Measurements from ENCODE around the gene CLCN5.

- TF ChIP-seq, protein P1, sequence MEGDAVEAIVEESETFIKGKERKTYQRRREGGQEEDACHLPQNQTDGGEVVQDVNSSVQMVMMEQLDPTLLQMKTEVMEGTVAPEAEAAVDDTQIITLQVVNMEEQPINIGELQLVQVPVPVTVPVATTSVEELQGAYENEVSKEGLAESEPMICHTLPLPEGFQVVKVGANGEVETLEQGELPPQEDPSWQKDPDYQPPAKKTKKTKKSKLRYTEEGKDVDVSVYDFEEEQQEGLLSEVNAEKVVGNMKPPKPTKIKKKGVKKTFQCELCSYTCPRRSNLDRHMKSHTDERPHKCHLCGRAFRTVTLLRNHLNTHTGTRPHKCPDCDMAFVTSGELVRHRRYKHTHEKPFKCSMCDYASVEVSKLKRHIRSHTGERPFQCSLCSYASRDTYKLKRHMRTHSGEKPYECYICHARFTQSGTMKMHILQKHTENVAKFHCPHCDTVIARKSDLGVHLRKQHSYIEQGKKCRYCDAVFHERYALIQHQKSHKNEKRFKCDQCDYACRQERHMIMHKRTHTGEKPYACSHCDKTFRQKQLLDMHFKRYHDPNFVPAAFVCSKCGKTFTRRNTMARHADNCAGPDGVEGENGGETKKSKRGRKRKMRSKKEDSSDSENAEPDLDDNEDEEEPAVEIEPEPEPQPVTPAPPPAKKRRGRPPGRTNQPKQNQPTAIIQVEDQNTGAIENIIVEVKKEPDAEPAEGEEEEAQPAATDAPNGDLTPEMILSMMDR (IDR thresholded peaks at IDR 0.05): no peak
- no peak for TF ChIP-seq POLR2A (IDR thresholded peaks at IDR 0.05)
- TF ChIP-seq EP300 (IDR thresholded peaks at IDR 0.05): no peak
Measured at GRCh38 chrX:49977319-49978090, 55.1 kb downstream of the CLCN5 start.
